Erythroblast (primary cell): ENCODE measurements around the gene GIPC3.
A peak's percentile ranks its signal among the peaks of the same experiment; 100 is the strongest.
"Not testable (repeated sequence)": the region's sequence is repeated elsewhere in the genome, so short reads cannot be mapped to it uniquely, and the experiment has no call there.

ENCODE experiments used
- DNase-seq, 2 experiments: peaks; one replicate each; lab custom pipeline; 2025; lab: John Stamatoyannopoulos, UW
- GATA1 ChIP-seq: IDR thresholded peaks from 2 replicates; pipeline ENCODE4 v1.6.1; 2011; ENCODE audit warnings: low read depth, mild to moderate bottlenecking, control low read depth, low read length, moderate library complexity
- POLR2A ChIP-seq: IDR thresholded peaks from 2 replicates; pipeline ENCODE4 v1.6.1; 2011; ENCODE audit warnings: mild to moderate bottlenecking, low read length

The GIPC3 gene

DNA sequence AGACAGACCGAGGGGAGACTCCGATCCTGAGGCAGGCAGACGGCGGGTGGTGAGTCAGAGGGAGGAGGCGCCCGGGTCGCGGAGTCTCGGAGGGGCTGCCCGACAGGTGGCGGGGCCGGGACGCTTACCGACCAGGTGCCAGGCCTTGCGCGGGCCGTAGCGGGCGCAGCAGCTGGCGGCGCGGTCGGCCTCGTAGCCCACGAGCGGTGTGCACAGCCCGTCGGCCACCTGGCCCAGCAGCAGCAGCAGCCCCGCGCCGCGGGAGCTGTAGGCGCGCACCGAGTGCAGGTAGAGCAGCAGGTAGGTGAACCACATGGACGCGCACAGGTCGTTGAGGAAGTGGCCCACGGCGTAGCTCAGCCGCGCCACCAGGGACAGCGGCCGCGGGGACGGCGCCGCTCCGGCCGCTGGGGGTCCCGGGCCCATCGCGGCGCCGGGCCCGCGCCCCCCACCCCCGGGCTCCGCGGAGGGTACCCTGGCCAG is 28.3 kb upstream of the GIPC3 start:
- no peak for TF ChIP-seq GATA1
- TF ChIP-seq POLR2A = no peak
- DNase-seq = peak in 1 of 2 experiments; percentile 64

- no peak for TF ChIP-seq GATA1
- TF ChIP-seq POLR2A = peak; percentile 43
- DNase-seq = peak; percentile 93 to 97
Measured at GRCh38 chr19:3557461-3558248, 27.6 kb upstream of the GIPC3 start, which contains the start of gene MFSD12. Gene MFSD12 (minus strand): TSS chr19:3557586. CDS start chr19:3557403, 183 bp downstream.

GRCh38 chr19:3563709-3564524 is 21.4 kb upstream of the GIPC3 start:
- TF ChIP-seq GATA1 (no peak), POLR2A (no peak)
- no peak for DNase-seq

GRCh38 chr19:3565139-3565538 is 20.1 kb upstream of the GIPC3 start:
- no peak for TF ChIP-seq POLR2A
- TF ChIP-seq GATA1 = no peak
- no peak for DNase-seq

- not testable (repeated sequence) for DNase-seq
Measured at GRCh38 chr19:3570042-3570441, 15.2 kb upstream of the GIPC3 start.

GRCh38 chr19:3570606-3571011 is 14.7 kb upstream of the GIPC3 start:
- TF ChIP-seq POLR2A = no peak
- no peak for TF ChIP-seq GATA1
- DNase-seq = no peak

DNA sequence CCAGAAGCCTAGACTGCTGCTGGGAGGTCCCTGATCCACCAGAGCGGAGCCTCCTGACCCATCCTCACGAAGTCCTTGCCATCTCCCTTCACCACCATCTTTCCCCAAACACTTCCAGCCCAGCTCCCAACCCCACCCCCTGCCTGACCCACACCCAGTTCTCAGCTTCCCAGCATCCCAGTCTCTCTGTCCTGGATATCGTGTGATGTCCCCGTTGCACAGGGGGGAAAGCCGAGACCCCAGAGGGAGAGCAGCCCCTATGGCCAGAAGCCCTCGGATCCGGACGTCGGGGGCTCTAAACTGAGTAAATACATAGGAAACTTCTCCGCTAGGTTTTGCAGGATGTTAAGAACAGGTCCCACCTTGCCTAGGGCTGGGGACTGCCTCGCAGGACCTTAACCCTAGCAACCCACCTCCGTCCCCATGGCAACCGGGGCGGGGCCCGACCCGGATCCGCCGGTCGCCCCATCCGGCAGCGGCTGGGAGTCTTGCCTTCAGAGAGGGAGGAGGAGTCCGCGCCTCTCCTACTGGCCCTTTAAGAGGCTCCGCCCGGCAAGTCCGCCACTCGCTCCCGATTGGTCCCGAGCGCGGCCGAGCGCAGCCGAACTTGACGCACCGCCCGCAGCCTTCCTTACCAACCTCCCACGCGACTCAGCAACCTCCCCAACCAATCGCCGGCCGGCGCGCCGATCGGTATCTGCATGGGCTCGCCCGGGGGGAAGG is 13.0 kb upstream of the GIPC3 start:
- DNase-seq = peak; percentile 100
- TF ChIP-seq GATA1 (no peak), POLR2A (no peak)

- TF ChIP-seq POLR2A = no peak
- TF ChIP-seq GATA1 = no peak
- no peak for DNase-seq
Measured at GRCh38 chr19:3572855-3573161, 12.5 kb upstream of the GIPC3 start, which contains the start of gene HMG20B. Gene HMG20B (plus strand): TSS chr19:3572944. CDS start chr19:3573310, 366 bp downstream.

DNA sequence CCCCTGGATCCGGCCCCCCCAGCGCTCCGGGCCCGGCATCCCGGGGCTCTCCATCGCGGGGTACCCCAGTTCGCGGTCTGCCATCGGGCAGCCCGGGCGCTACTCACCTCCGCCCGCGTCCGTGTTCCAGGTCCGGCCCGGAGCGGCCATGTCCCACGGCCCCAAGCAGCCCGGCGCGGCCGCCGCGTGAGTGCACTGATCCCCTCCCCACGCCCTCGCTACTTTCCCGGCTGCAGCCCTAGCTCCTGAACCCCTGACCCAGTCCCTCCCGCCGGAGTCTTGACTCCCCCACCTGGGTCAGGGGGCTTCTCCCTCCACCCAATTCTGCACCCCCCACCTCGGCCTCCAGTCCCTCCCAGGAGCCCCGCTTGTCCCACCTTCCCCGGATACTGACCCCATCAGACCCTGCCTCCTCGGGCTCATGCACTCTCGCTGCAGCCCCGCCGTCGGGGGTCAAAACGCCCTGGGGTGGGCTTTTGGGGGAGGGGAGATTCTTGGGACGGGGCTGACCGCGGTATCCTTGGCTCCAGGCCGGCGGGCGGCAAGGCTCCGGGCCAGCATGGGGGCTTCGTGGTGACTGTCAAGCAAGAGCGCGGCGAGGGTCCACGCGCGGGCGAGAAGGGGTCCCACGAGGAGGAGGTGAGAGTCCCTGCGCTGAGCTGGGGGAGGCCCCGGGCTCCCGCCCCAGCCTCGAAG is 12.0 kb upstream of the GIPC3 start:
- DNase-seq = peak in 1 of 2 experiments; percentile 66
- no peak for TF ChIP-seq POLR2A
- TF ChIP-seq GATA1 = no peak

GRCh38 chr19:3573858-3574637 is 11.2 kb upstream of the GIPC3 start:
- no peak for TF ChIP-seq POLR2A
- no peak for TF ChIP-seq GATA1
- DNase-seq = peak; percentile 86 to 90

DNA sequence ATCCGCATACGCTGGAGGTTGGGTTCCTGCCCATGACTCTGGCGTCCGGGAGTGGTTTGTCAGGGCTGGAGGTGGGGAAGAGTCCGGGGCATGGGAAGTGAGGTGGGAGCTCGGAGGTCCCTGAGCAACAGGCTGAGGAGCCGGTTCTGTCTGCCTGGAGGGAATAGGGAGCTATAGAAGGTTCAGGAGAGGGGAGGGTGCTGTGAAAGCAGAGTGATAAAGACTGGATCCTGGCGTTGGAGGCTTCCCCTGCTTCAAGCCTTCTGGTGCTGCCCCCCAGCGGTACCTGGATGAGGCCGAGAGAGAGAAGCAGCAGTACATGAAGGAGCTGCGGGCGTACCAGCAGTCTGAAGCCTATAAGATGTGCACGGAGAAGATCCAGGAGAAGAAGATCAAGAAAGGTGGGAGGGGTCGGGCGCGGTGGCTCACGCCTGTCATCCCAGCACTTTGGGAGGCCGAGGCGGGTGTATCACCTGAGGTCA is 10.0 kb upstream of the GIPC3 start:
- peak; percentile 55 to 60 for DNase-seq
- TF ChIP-seq POLR2A = no peak
- no peak for TF ChIP-seq GATA1
